NCI-H146 treated with DMSO at 0.1 percent for 48 hours (cell line): Measurements from ENCODE around the gene TBC1D8.
A peak's percentile ranks its signal among the peaks of the same experiment; 100 is the strongest.
"Not testable (repeated sequence)": the region's sequence is repeated elsewhere in the genome, so short reads cannot be mapped to it uniquely, and the experiment has no call there.

Source experiments
- DNase-seq: peaks from one replicate; lab custom pipeline; 2025; ENCODE audit not compliant: unreplicated experiment; lab: John Stamatoyannopoulos, UW

TBC1D8 gene

GRCh38 chr2:101080211-101081068, 70.7 kb downstream of the TBC1D8 start:
- DNase-seq = no peak

GRCh38 chr2:101076581-101076980, 74.6 kb downstream of the TBC1D8 start:
- DNase-seq = no peak

- peak; percentile 3 for DNase-seq
Measured at GRCh38 chr2:101064868-101065549, 86.2 kb downstream of the TBC1D8 start.

GRCh38 chr2:101064505-101064867, 86.7 kb downstream of the TBC1D8 start:
- no peak for DNase-seq

GRCh38 chr2:101064125-101064502, 87.1 kb downstream of the TBC1D8 start:
- no peak for DNase-seq

GRCh38 chr2:101063352-101064124, 87.6 kb downstream of the TBC1D8 start:
- no peak for DNase-seq

- DNase-seq = no peak
Measured at GRCh38 chr2:101058386-101058785, 92.8 kb downstream of the TBC1D8 start.

- DNase-seq = no peak
Measured at GRCh38 chr2:101057051-101057933, 93.9 kb downstream of the TBC1D8 start.

- no peak for DNase-seq
Measured at GRCh38 chr2:101053117-101053516, 98.1 kb downstream of the TBC1D8 start.

- no peak for DNase-seq
Measured at GRCh38 chr2:101052147-101052546, 99.0 kb downstream of the TBC1D8 start.

GRCh38 chr2:101050886-101051285, 100.3 kb downstream of the TBC1D8 start:
- DNase-seq = not testable (repeated sequence)

GRCh38 chr2:101048756-101049155, 102.4 kb downstream of the TBC1D8 start:
- no peak for DNase-seq

GRCh38 chr2:101047774-101048173, 103.4 kb downstream of the TBC1D8 start:
- DNase-seq = no peak

GRCh38 chr2:101047075-101047766, 104.0 kb downstream of the TBC1D8 start:
- no peak for DNase-seq

- no peak for DNase-seq
Measured at GRCh38 chr2:101045330-101045729, 105.9 kb downstream of the TBC1D8 start.

- no peak for DNase-seq
Measured at GRCh38 chr2:101041413-101041812, 109.8 kb downstream of the TBC1D8 start.

GRCh38 chr2:101040761-101041160, 110.4 kb downstream of the TBC1D8 start:
- no peak for DNase-seq

- DNase-seq = no peak
Measured at GRCh38 chr2:101040072-101040471, 111.1 kb downstream of the TBC1D8 start.

GRCh38 chr2:101038455-101039255, 112.5 kb downstream of the TBC1D8 start:
- DNase-seq = no peak
